Measurements from ENCODE around the gene PRSS38. TPM values are rescaled to one million over a fixed set of nuclear protein-coding genes. Genes with fewer than 3 reads are reported as not detected.

PRSS38 gene
- polyA plus RNA-seq, 1 donor (not counting 4 experiments of a cell fraction or from before 2014, with no cell fraction given): not detected

DNA sequence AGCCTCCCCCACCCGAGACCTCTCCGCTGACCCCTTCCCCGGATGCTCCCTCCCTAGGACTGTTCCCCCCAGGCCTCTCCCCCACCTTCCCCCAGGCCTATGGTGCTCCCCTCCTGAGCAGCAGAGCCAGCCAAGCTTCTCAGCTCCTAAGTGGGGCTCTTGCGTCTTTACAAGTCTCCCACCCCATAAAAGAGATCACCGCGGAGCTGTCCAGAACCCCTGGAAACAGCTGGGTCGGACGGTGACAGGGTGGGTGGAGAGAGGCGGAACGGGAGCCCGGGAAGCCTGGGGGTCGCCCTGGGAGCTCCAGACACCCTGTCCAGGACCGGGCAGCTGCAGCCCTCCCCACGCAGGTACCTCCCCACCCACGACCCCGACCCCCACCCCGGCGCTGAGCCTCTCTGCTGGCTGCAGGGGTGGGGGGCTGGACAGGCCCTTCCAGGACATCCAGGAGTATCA, 71.1 kb downstream of the PRSS38 start:
- no peak for TF ChIP-seq EZH2 (IDR thresholded peaks at IDR 0.05; ENCODE audit: low read length)
- TF ChIP-seq, protein P1, sequence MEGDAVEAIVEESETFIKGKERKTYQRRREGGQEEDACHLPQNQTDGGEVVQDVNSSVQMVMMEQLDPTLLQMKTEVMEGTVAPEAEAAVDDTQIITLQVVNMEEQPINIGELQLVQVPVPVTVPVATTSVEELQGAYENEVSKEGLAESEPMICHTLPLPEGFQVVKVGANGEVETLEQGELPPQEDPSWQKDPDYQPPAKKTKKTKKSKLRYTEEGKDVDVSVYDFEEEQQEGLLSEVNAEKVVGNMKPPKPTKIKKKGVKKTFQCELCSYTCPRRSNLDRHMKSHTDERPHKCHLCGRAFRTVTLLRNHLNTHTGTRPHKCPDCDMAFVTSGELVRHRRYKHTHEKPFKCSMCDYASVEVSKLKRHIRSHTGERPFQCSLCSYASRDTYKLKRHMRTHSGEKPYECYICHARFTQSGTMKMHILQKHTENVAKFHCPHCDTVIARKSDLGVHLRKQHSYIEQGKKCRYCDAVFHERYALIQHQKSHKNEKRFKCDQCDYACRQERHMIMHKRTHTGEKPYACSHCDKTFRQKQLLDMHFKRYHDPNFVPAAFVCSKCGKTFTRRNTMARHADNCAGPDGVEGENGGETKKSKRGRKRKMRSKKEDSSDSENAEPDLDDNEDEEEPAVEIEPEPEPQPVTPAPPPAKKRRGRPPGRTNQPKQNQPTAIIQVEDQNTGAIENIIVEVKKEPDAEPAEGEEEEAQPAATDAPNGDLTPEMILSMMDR (optimal IDR thresholded peaks at IDR 0.05 in 1 of 3, IDR thresholded peaks at IDR 0.05 in 1 of 3, conservative IDR thresholded peaks at IDR 0.05 in 1 of 3; ENCODE audit: extremely low read depth in 1 of 3, insufficient read depth in 2 of 3, low read length in 3 of 3): no peak
- no peak for FAIRE-seq
- no peak overlapping the region for H2AFZ ChIP-seq (ENCODE audit: control insufficient read depth, low read length)
- no peak overlapping the region for H3K4me3 ChIP-seq (ENCODE audit: control insufficient read depth in 2 of 3, extremely low read depth in 1 of 3, insufficient read depth in 2 of 3, low read depth in 1 of 3, low read length in 3 of 3)
- no peaks in the 10 kb centered on the region for H3K79me2 ChIP-seq (ENCODE audit: control insufficient read depth, insufficient read depth, low read length)
- no peak overlapping the region for H3K27ac ChIP-seq (ENCODE audit: control insufficient read depth, insufficient read depth, low read length)
- H3K36me3 ChIP-seq (ENCODE audit: control insufficient read depth in 2 of 2, extremely low read depth in 1 of 2, insufficient read depth in 2 of 2, low read length in 2 of 2): no peaks in the 10 kb centered on the region
- H4K20me1 ChIP-seq (ENCODE audit: control insufficient read depth, extremely low read depth, insufficient read depth, low read length): no peaks in the 10 kb centered on the region
- no peak for DNase-seq (ENCODE audit: low read depth, low spot score)
- dilution Hi-C loops (cut with MboI; ENCODE audit: extremely low pct_ligation_motif_present, low sequenced_read_pairs): no loop called here
- H3K9ac ChIP-seq (ENCODE audit: control insufficient read depth, extremely low read depth, insufficient read depth, low read length): peak overlapping the region; percentile 71
- H3K27me3 ChIP-seq (ENCODE audit: control insufficient read depth, extremely low read depth, insufficient read depth, low read length): no peaks in the 10 kb centered on the region
- H3K9me1 ChIP-seq (ENCODE audit: control insufficient read depth, extremely low read depth, insufficient read depth, low read length): no peaks in the 10 kb centered on the region
- H3K4me2 ChIP-seq (ENCODE audit: control insufficient read depth, extremely low read depth, insufficient read depth, low read depth, low read length): peak overlapping the region; percentile 76
- no peaks in the 10 kb centered on the region for H3K9me3 ChIP-seq (ENCODE audit: control insufficient read depth, low read depth, low read length)
- H3K4me1 ChIP-seq (ENCODE audit: control insufficient read depth, extremely low read depth, insufficient read depth, low read length): peaks cover 19% of the 10 kb centered on the region

DNA sequence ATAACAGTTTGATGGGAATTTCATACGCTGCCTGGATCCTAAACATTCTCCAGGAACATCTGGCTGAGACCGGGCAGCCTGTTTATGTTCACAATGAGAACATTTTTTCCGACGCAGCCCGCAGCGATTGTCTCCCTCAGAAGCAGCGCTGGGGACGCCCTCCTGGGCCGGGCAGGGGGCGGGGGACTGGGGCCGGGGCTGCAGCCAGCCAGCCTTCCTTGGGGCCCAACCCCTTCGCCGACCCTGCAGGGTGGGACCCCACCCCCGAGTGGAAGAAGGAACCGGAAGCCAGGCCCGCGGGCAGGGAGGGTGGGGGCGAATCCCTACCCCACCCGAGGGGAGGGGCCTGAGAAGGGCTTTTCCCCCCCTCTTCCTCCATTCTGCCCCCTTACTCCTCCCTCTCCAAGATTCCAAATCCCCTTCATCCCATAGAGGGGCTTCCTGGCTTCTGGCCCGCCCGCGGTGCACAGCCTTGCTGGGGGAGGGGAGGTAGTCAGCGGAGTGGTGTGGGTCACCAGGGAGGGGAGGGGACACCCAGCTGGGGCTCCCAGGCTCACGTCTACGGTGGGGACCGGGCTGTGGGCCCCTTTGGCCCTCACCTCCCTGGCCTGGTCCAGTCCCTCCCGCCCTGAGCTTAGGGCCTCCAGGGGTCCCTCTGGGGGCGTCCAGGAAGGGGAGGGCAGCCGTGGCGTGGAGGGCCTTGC, 71.7 kb downstream of the PRSS38 start:
- no peak for DNase-seq (ENCODE audit: low read depth, low spot score)
- no peaks in the 10 kb centered on the region for H3K27me3 ChIP-seq (ENCODE audit: control insufficient read depth, extremely low read depth, insufficient read depth, low read length)
- no peak overlapping the region for H3K27ac ChIP-seq (ENCODE audit: control insufficient read depth, insufficient read depth, low read length)
- dilution Hi-C loops (cut with MboI; ENCODE audit: extremely low pct_ligation_motif_present, low sequenced_read_pairs): no loop called here
- H3K9me3 ChIP-seq (ENCODE audit: control insufficient read depth, low read depth, low read length): no peaks in the 10 kb centered on the region
- peaks cover 19% of the 10 kb centered on the region for H3K4me1 ChIP-seq (ENCODE audit: control insufficient read depth, extremely low read depth, insufficient read depth, low read length)
- H3K9me1 ChIP-seq (ENCODE audit: control insufficient read depth, extremely low read depth, insufficient read depth, low read length): no peaks in the 10 kb centered on the region
- H3K79me2 ChIP-seq (ENCODE audit: control insufficient read depth, insufficient read depth, low read length): no peaks in the 10 kb centered on the region
- no peak for TF ChIP-seq EZH2 (IDR thresholded peaks at IDR 0.05; ENCODE audit: low read length)
- TF ChIP-seq, protein P1 (optimal IDR thresholded peaks at IDR 0.05 in 1 of 3, IDR thresholded peaks at IDR 0.05 in 1 of 3, conservative IDR thresholded peaks at IDR 0.05 in 1 of 3; ENCODE audit: extremely low read depth in 1 of 3, insufficient read depth in 2 of 3, low read length in 3 of 3): no peak
- peak overlapping the region; percentile 30 for H2AFZ ChIP-seq (ENCODE audit: control insufficient read depth, low read length)
- no peak overlapping the region for H3K9ac ChIP-seq (ENCODE audit: control insufficient read depth, extremely low read depth, insufficient read depth, low read length)
- FAIRE-seq: no peak
- no peaks in the 10 kb centered on the region for H4K20me1 ChIP-seq (ENCODE audit: control insufficient read depth, extremely low read depth, insufficient read depth, low read length)
- no peaks in the 10 kb centered on the region for H3K36me3 ChIP-seq (ENCODE audit: control insufficient read depth in 2 of 2, extremely low read depth in 1 of 2, insufficient read depth in 2 of 2, low read length in 2 of 2)
- peak overlapping the region; percentile 51 for H3K4me2 ChIP-seq (ENCODE audit: control insufficient read depth, extremely low read depth, insufficient read depth, low read depth, low read length)
- H3K4me3 ChIP-seq (ENCODE audit: control insufficient read depth in 2 of 3, extremely low read depth in 1 of 3, insufficient read depth in 2 of 3, low read depth in 1 of 3, low read length in 3 of 3): no peak overlapping the region
